Colonic mucosa (tissue), 4 donors: ENCODE results near the gene AP4M1. TPM values are rescaled to one million over a fixed set of nuclear protein-coding genes. Genes with fewer than 3 reads are reported as not detected.

Experiments used
- DNase-seq: peaks from one replicate; pipeline ENCODE4 v3.0.0-alpha.2; 2020
- H3K27ac ChIP-seq: fragments of 200-600 bp; one replicate; pipeline ENCODE4 v1.8.0; 2021
- H3K27me3 ChIP-seq: fragments of 200-600 bp; one replicate; pipeline ENCODE4 v1.8.0; 2021
- H3K36me3 ChIP-seq: fragments of 200-600 bp; one replicate; pipeline ENCODE4 v1.8.0; 2021
- H3K4me1 ChIP-seq: fragments of 200-600 bp; one replicate; pipeline ENCODE4 v1.8.0; 2021; ENCODE audit warnings: mild to moderate bottlenecking
- H3K4me3 ChIP-seq: fragments of 200-600 bp; one replicate; pipeline ENCODE4 v1.8.0; 2021
- H3K9ac ChIP-seq, 2 donors: one replicate each; pipeline ENCODE4 v1.7.0; 2013; ENCODE audit warnings: control low read depth in 2 of 2, low read depth in 2 of 2, low read length in 2 of 2
- H3K9me3 ChIP-seq: fragments of 200-600 bp; one replicate; pipeline ENCODE4 v1.8.0; 2021
- intact Hi-C: fragments of 100-400 bp; cut with DNase I; formaldehyde crosslinking; loops from one replicate; pipeline ENCODE4 v1.14.1; 2022
- total RNA-seq, 2 donors: library from RNA; stranded (reverse); fragmentation: NEBNext Ultra II Directional in 1 of 2; extraction: Animal tissue kit (Norgen Biotek cat#: 25700) in 1 of 2; gene quantifications; one replicate each; pipeline ENCODE4 v1.2.1, GENCODE V29; 2021
- TF ChIP-seq, protein P1 (sequence below): fragments of 200-600 bp; IDR thresholded peaks from one replicate; pipeline ENCODE4 v1.8.0; 2022; ENCODE audit warnings: antibody characterized with exemption, mild to moderate bottlenecking
- donor health status: healthy.
- donor health status: DM: no; HTN: no; CAD: no.
- donor health status: DM: no; HTN: no; CAD: no.

The AP4M1 gene
- total RNA-seq, 2 donors from 2014 or later = 17.8 to 23.6 TPM

DNA sequence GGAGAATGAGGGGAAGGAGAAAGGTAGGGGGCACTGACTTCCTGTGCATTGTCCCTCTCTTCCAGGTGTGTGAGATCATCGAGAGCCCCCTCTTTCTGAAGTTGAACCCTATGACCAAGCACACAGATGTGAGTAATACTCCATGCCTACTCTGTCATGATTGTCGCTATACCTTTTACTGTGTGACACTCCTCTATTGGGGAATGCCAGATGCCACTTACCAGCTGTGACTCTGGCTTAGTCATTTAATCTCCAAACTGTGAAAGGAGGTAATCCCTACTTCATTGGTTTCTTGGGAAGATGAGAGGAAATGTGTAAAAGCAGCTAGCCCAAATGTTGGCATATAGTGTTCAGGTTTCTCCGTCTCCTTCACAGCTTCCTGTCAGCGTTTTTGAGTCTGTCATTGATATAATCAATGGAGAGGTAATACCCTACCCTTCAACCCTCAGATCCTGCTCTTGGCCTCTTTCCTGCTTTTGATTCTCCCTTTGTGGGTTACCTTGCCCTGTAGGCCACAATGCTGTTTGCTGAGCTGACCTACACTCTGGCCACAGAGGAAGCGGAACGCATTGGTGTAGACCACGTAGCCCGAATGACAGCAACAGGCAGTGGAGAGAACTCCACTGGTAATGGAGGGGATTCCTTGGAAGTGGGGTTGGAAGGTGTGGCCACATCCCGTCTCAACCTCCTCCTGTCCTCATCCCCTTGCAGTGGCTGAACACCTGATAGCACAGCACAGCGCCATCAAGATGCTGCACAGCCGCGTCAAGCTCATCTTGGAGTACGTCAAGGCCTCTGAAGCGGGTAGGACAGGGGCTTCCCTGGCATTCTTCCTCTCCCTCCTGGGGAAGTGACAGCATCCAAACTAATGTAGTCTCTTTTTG lies 10.7 kb upstream of the AP4M1 start:
- Histone ChIP-seq H3K9ac (no peak overlapping the region), H3K4me1 (peaks cover 3% of the 10 kb centered on the region), H3K36me3 (peaks cover 26% of the 10 kb centered on the region), H3K27ac (no peak overlapping the region), H3K4me3 (no peak overlapping the region), H3K9me3 (no peaks in the 10 kb centered on the region), H3K27me3 (no peaks in the 10 kb centered on the region)
- intact Hi-C loops = no loop called here
- DNase-seq = no peak
- TF ChIP-seq, protein P1, sequence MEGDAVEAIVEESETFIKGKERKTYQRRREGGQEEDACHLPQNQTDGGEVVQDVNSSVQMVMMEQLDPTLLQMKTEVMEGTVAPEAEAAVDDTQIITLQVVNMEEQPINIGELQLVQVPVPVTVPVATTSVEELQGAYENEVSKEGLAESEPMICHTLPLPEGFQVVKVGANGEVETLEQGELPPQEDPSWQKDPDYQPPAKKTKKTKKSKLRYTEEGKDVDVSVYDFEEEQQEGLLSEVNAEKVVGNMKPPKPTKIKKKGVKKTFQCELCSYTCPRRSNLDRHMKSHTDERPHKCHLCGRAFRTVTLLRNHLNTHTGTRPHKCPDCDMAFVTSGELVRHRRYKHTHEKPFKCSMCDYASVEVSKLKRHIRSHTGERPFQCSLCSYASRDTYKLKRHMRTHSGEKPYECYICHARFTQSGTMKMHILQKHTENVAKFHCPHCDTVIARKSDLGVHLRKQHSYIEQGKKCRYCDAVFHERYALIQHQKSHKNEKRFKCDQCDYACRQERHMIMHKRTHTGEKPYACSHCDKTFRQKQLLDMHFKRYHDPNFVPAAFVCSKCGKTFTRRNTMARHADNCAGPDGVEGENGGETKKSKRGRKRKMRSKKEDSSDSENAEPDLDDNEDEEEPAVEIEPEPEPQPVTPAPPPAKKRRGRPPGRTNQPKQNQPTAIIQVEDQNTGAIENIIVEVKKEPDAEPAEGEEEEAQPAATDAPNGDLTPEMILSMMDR = no peak

DNA sequence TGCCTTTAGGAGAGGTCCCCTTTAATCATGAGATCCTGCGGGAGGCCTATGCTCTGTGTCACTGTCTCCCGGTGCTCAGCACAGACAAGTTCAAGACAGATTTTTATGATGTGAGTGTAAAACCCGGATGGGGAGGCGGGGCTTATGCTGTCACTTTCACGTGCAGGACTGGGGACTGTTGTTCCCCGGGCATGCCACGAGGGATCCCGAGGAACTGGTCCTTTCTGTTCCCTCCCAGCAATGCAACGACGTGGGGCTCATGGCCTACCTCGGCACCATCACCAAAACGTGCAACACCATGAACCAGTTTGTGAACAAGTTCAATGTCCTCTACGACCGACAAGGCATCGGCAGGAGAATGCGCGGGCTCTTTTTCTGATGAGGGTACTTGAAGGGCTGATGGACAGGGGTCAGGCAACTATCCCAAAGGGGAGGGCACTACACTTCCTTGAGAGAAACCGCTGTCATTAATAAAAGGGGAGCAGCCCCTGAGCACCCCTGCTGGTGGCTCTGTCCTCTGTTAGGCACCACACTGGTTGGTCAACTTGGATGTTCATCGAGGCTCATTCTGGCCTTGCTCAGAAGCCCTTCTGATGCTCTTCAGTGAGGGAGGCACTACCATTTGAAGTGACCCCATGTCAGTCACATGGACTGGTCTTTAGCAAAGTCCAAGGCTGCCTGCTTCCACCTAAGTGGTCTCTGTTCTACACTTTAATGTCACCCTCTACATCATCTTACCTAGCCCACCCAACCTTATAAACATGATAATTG lies 9.8 kb upstream of the AP4M1 start:
- Histone ChIP-seq H3K4me3 (no peak overlapping the region), H3K9me3 (no peaks in the 10 kb centered on the region), H3K27ac (no peak overlapping the region), H3K4me1 (peaks cover 3% of the 10 kb centered on the region), H3K36me3 (peaks cover 32% of the 10 kb centered on the region), H3K9ac (no peak overlapping the region), H3K27me3 (no peaks in the 10 kb centered on the region)
- TF ChIP-seq, protein P1 = no peak
- DNase-seq = no peak
- intact Hi-C loops = no loop called here

DNA sequence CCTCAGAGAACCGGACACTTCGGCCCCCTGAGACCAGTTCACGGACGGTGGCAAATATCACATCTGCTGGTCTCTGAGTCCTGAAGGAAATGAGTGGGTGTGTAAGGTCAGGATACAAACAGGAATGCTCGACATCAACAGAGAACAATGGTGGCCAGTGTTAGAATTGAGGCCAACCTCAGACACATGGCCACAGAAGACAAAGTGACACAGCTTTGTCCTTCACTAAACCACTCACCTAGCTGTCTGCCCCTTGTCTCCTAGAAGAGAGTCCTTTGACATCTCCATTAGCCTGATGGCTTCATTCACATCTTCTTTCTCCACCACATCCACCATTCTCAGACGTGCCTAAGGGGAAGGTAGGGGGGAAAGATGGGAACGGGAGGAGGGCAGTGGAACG lies 8.4 kb upstream of the AP4M1 start:
- no peaks in the 10 kb centered on the region for H3K9me3 ChIP-seq
- TF ChIP-seq, protein P1 = no peak
- intact Hi-C loops = no loop called here
- DNase-seq = no peak
- no peak overlapping the region for H3K4me3 ChIP-seq
- no peak overlapping the region for H3K27ac ChIP-seq
- H3K4me1 ChIP-seq = peaks cover 3% of the 10 kb centered on the region
- H3K36me3 ChIP-seq = peaks cover 37% of the 10 kb centered on the region
- no peak overlapping the region for H3K9ac ChIP-seq
- no peaks in the 10 kb centered on the region for H3K27me3 ChIP-seq

DNA sequence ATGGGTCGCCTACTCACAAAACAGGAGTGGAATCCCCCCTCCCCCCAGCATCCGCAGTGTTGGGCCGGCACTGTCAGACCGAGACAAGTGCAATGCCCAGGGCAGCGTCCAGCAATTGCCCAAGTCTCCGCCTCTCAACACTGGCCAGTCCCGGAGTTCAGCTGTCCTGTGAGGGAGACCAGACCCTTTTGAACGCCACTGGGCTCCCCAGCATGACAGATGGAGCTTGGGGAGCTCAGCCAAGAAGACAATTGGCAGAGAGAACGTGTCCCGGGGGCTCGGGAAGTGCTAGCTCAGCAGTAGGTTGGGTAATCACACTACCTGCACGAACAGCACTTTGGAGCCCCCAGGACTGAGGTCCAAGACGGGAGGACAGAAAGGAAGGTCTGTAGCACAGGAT lies 7.9 kb upstream of the AP4M1 start:
- H3K27ac ChIP-seq = no peak overlapping the region
- no peak for DNase-seq
- TF ChIP-seq, protein P1 = no peak
- intact Hi-C loops = no loop called here
- no peaks in the 10 kb centered on the region for H3K27me3 ChIP-seq
- peaks cover 3% of the 10 kb centered on the region for H3K4me1 ChIP-seq
- H3K9ac ChIP-seq = no peak overlapping the region
- H3K9me3 ChIP-seq = no peaks in the 10 kb centered on the region
- H3K36me3 ChIP-seq = peaks cover 42% of the 10 kb centered on the region
- no peak overlapping the region for H3K4me3 ChIP-seq

DNA sequence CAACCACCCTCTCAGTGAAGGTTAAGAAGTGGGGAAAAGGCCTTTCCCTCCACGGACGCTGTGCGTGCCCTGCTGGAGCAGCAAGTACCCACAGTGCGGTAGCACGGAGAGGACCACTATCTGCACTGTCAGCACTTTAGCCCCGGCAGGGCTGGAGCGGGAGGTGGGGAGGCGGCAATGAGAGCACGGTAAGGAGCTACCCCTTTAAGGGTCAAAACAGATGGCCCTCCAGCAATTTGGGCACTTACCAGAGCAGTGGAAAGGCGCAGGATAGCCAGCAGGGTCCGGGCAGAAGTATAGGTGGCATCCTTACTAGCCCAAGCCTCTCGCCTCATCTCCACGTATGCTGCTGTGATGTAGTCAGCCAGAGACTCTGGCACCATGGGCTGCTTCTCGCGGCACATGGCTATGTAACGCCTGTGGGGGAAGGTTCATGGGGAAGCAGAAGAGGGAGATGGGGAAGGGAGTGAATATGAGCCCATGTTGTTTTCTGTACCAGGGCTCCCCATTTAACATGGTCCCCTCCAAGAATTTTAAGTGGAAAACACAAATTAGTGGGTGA lies 7.4 kb upstream of the AP4M1 start:
- intact Hi-C loops = no loop called here
- no peaks in the 10 kb centered on the region for H3K9me3 ChIP-seq
- H3K36me3 ChIP-seq = peaks cover 42% of the 10 kb centered on the region
- DNase-seq = no peak
- H3K9ac ChIP-seq = no peak overlapping the region
- TF ChIP-seq, protein P1 = no peak
- peaks cover 3% of the 10 kb centered on the region for H3K4me1 ChIP-seq
- H3K27me3 ChIP-seq = no peaks in the 10 kb centered on the region
- H3K4me3 ChIP-seq = no peak overlapping the region
- H3K27ac ChIP-seq = no peak overlapping the region
